B cell (primary cell): ENCODE measurements around the gene FRMD4A. TPM values are rescaled to one million over a fixed set of nuclear protein-coding genes. Genes with fewer than 3 reads are reported as not detected.

Experiments used
- ATAC-seq: fragments of 200-7000 bp; cut with Tn5 transposase; one replicate; pipeline ENCODE4 v1.10.0; 2021; ENCODE audit warnings: low read depth, mild to moderate bottlenecking, moderate number of reproducible peaks, moderate library complexity
- CTCF ChIA-PET: fragments of 350-600 bp; sonication (Branson Sonifier 250); formaldehyde crosslinking; loops from one replicate; lab custom pipeline; 2021; ENCODE audit warnings: antibody characterized with exemption, inconsistent platforms; lab: Charles Lee
- POLR2A ChIA-PET: fragments of 350-600 bp; sonication (Branson Sonifier 250); formaldehyde crosslinking; loops from one replicate; lab custom pipeline; 2021; ENCODE audit warnings: antibody characterized with exemption; lab: Charles Lee
- DNase-seq: peaks from one replicate; pipeline ENCODE4 v3.0.0; 2013
- H2AFZ ChIP-seq: 2 replicates; pipeline ENCODE4 v1.6.1; 2012; ENCODE audit warnings: mild to moderate bottlenecking, low read depth, low read length; ENCODE audit not compliant: insufficient read depth, poor library complexity, severe bottlenecking
- H3K27ac ChIP-seq, 2 donors: 1 replicate in 1 of 2; 2 replicates in 1 of 2; pipeline ENCODE4 v1.5.1; 2012 to 2013; ENCODE audit warnings: low read length in 2 of 2, mild to moderate bottlenecking in 2 of 2, moderate library complexity in 1 of 2
- H3K27me3 ChIP-seq, 4 experiments: fragments of 200-600 bp in 1 of 4; sonication (generic) in 1 of 4; replicated peaks in 1 of 4; 1 replicate in 2 of 4; 2 replicates in 2 of 4; pipeline versions ENCODE4 v1.6.1 to v1.7.0; 2013 to 2016; ENCODE audit warnings: low read length in 3 of 4, mild to moderate bottlenecking in 2 of 4, mixed read lengths in 1 of 4, moderate library complexity in 1 of 4; ENCODE audit not compliant: insufficient read depth in 4 of 4, control insufficient read depth in 3 of 4; ENCODE audit errors: control extremely low read depth in 1 of 4
- H3K36me3 ChIP-seq, 2 experiments: replicated peaks in 1 of 2; 1 replicate in 1 of 2; 2 replicates in 1 of 2; pipeline versions ENCODE4 v1.6.1 to v1.7.1; 2013; ENCODE audit warnings: low read length in 1 of 2; ENCODE audit not compliant: insufficient read depth in 2 of 2, control insufficient read depth in 1 of 2; ENCODE audit errors: control extremely low read depth in 1 of 2, extremely low read depth in 1 of 2
- H3K4me1 ChIP-seq, 2 donors: fragments of 200-600 bp in 1 of 2; sonication (generic) in 1 of 2; 1 replicate in 1 of 2; 2 replicates in 1 of 2; pipeline versions ENCODE4 v1.5.1 to v1.6.1; 2013 to 2017; ENCODE audit warnings: low read length in 2 of 2; ENCODE audit not compliant: control insufficient read depth in 2 of 2, insufficient read depth in 2 of 2
- H3K4me2 ChIP-seq: replicated peaks from 2 replicates; pipeline ENCODE3; 2012; ENCODE audit warnings: mild to moderate bottlenecking, low read depth, low read length; ENCODE audit not compliant: poor library complexity, severe bottlenecking
- H3K4me3 ChIP-seq, 5 experiments: fragments of 200-600 bp in 1 of 5; sonication (generic) in 1 of 5; 1 replicate in 3 of 5; 2 replicates in 2 of 5; pipeline versions ENCODE4 v1.5.1 to v1.7.0; 2011 to 2016; ENCODE audit warnings: low read length in 4 of 5, mild to moderate bottlenecking in 4 of 5, low read depth in 2 of 5, control low read depth in 1 of 5, moderate library complexity in 1 of 5; ENCODE audit not compliant: insufficient read depth in 1 of 5; ENCODE audit errors: control extremely low read depth in 1 of 5, extremely low read depth in 1 of 5
- H3K79me2 ChIP-seq: fragments of 200-600 bp; sonication (generic); one replicate; pipeline ENCODE4 v1.6.0; 2016; ENCODE audit warnings: low read length; ENCODE audit not compliant: control insufficient read depth, insufficient read depth
- H3K9ac ChIP-seq: fragments of 200-600 bp; sonication (generic); 2 replicates; pipeline ENCODE4 v1.6.1; 2017; ENCODE audit warnings: mild to moderate bottlenecking, low read length, moderate library complexity
- H3K9me3 ChIP-seq, 3 donors: one replicate each; pipeline versions ENCODE4 v1.6.1 to v1.7.1; 2013; ENCODE audit warnings: low read length in 2 of 3; ENCODE audit not compliant: control insufficient read depth in 2 of 3, insufficient read depth in 1 of 3; ENCODE audit errors: control extremely low read depth in 1 of 3
- H4K20me1 ChIP-seq: 2 replicates; pipeline ENCODE4 v1.6.0; 2012; ENCODE audit warnings: mild to moderate bottlenecking, low read length; ENCODE audit not compliant: insufficient read depth, control insufficient read depth, poor library complexity, severe bottlenecking
- H3K27ac Mint-ChIP-seq: one replicate; pipeline ENCODE4 v1.8.0; 2021; ENCODE audit warnings: mixed read lengths
- H3K27me3 Mint-ChIP-seq: one replicate; pipeline ENCODE4 v1.8.0; 2021; ENCODE audit warnings: mixed read lengths
- H3K4me1 Mint-ChIP-seq: one replicate; pipeline ENCODE4 v1.8.0; 2021; ENCODE audit warnings: mixed read lengths
- H3K4me3 Mint-ChIP-seq: one replicate; pipeline ENCODE4 v1.8.0; 2021; ENCODE audit warnings: mixed read lengths
- H3K9me3 Mint-ChIP-seq: one replicate; pipeline ENCODE4 v1.8.0; 2022; ENCODE audit warnings: mixed read lengths; ENCODE audit not compliant: insufficient read depth
- CTCF ChIP-seq: fragments of 200-600 bp; IDR thresholded peaks from one replicate; pipeline ENCODE4 v1.8.0; 2022; ENCODE audit warnings: antibody characterized with exemption, mild to moderate bottlenecking
- EZH2 ChIP-seq: IDR thresholded peaks from 2 replicates; pipeline ENCODE4 v1.6.1; 2012; ENCODE audit warnings: borderline replicate concordance, low read depth, mild to moderate bottlenecking, moderate library complexity, low read length; ENCODE audit not compliant: insufficient read depth, poor library complexity, severe bottlenecking
- WGBS: methylation state at CpG from one replicate; pipeline ENCODE4 v1.1.5; 2013; ENCODE audit warnings: missing lambda C conversion rate; ENCODE audit not compliant: insufficient coverage; 5-methylcytosine and 5-hydroxymethylcytosine counted together
- intact Hi-C: fragments of 100-400 bp; cut with micrococcal nuclease; formaldehyde crosslinking; loops from one replicate; pipeline ENCODE4 v1.10.0; 2022
- polyA plus RNA-seq: library from polyadenylated mRNA; depleted of rRNA; stranded (reverse); fragments of >200 nt; gene quantifications from 2 replicates; pipeline ENCODE4 v1.2.3, GENCODE V29; 2012
- total RNA-seq, 2 donors: library from RNA; stranded (reverse); fragments of 120-200 nt in 1 of 2; gene quantifications; 1 replicate in 1 of 2; 2 replicates in 1 of 2; pipeline versions ENCODE4 v1.2.3 to v1.2.4, GENCODE V29; 2013 to 2022

The FRMD4A gene
- total and polyA plus RNA-seq, 2 donors (not counting 1 experiment from before 2014, with no cell fraction given) = 0.76 to 3.4 TPM

DNA sequence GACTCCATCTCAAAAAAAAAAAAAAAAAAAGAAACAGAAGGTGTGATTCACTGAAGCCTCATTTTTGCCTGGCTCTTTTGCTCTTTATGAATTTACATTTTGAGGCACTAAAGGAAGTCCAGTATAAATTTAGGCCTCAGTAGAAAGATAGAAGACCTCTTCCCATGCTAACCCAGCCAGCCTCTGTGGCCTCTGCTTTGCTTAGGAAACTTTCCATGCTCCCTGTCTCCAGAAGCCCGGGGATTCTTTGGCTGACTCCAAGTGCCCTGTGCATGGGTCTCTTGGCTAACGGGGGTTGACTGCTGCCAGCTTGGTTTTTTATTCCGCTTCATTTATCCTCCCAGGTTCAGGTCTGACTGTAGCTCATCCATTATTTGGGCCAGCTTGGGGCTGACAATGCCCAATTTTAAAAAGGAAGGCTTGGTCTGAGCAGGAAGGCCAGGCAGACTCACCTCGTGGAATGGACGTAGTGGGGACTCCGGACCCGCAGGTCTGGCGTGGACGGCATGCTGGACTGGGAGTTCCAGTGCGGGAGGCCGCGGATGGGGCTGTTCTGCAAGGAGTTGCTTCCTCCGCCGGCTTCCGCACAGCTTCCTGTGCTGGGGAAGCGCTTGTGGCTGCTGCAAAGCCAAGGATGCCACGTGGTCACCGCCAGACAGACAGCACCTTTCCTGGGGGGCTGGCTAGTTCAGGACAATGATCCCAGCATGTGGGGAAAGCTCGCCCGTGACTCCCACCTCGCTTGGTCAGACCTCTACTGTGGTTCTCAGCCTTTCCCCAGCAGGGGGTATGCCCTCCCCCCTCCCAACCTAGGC, 671.6 kb downstream of the FRMD4A start:
- H3K27ac ChIP-seq = no peak overlapping the region
- ATAC-seq = no peak
- ChIA-PET POLR2A (no interaction called here), CTCF (interaction anchor here (0.6 to 2.8 kb wide), 23 partner anchors 8 to 536 kb away, joined by 3 to 39 read pairs (median 4); partner anchors contain the start of gene PRPF18)
- H3K9me3 Mint-ChIP-seq = no peaks in the 10 kb centered on the region
- no peaks in the 10 kb centered on the region for H3K27me3 Mint-ChIP-seq
- peak overlapping the region; percentile 28 for H3K4me2 ChIP-seq
- no peak overlapping the region for H3K27ac Mint-ChIP-seq
- no peak overlapping the region for H3K4me3 Mint-ChIP-seq
- no peak overlapping the region for H3K9ac ChIP-seq
- TF ChIP-seq CTCF (no peak), EZH2 (no peak)
- 31% methylated on average over 21 of the region's 21 CpGs for WGBS
- intact Hi-C loops = no loop called here
- no peaks in the 10 kb centered on the region for H3K9me3 ChIP-seq
- no peak overlapping the region for H3K4me3 ChIP-seq
- H2AFZ ChIP-seq = no peak overlapping the region
- peaks cover 7 to 16% of the 10 kb centered on the region in 2 donors for H3K4me1 ChIP-seq
- H3K4me1 Mint-ChIP-seq = peaks cover 9% of the 10 kb centered on the region
- peak; percentile 12 for DNase-seq
- no peaks in the 10 kb centered on the region for H3K36me3 ChIP-seq
- no peaks in the 10 kb centered on the region for H4K20me1 ChIP-seq
- no peaks in the 10 kb centered on the region for H3K79me2 ChIP-seq
- peaks cover 0 to 7% (median 0%) of the 10 kb centered on the region in 4 experiments for H3K27me3 ChIP-seq

GRCh38 chr10:13658264-13658663, 672.5 kb downstream of the FRMD4A start:
- Histone ChIP-seq H3K9ac (no peak overlapping the region), H3K9me3 (no peaks in the 10 kb centered on the region), H3K36me3 (no peaks in the 10 kb centered on the region), H4K20me1 (no peaks in the 10 kb centered on the region), H3K4me3 (no peak overlapping the region), H3K27ac (no peak overlapping the region), H3K79me2 (no peaks in the 10 kb centered on the region), H3K27me3 (peaks cover 0 to 7% (median 0%) of the 10 kb centered on the region in 4 experiments), H3K4me1 (peaks cover 7 to 16% of the 10 kb centered on the region in 2 donors), H2AFZ (no peak overlapping the region), H3K4me2 (no peak overlapping the region)
- Mint-ChIP-seq H3K27me3 (no peaks in the 10 kb centered on the region), H3K4me3 (no peak overlapping the region), H3K9me3 (no peaks in the 10 kb centered on the region), H3K4me1 (peaks cover 9% of the 10 kb centered on the region), H3K27ac (no peak overlapping the region)
- ChIA-PET CTCF (no interaction called here), POLR2A (no interaction called here)
- 59% methylated on average over 9 of the region's 10 CpGs for WGBS
- intact Hi-C loops = no loop called here
- ATAC-seq (no peak), DNase-seq (no peak)
- TF ChIP-seq CTCF (no peak), EZH2 (no peak)
